Activated CD8-positive, alpha-beta T cell treated with anti-CD3 and anti-CD28 coated beads for 36 hours (primary cell): ENCODE measurements around the gene FHL1. TPM values are rescaled to one million over a fixed set of nuclear protein-coding genes. Genes with fewer than 3 reads are reported as not detected.
"Not testable (repeated sequence)": the region's sequence is repeated elsewhere in the genome, so short reads cannot be mapped to it uniquely, and the experiment has no call there.

Experiments used
- ATAC-seq: fragments of 200-7000 bp; cut with Tn5 transposase; one replicate; pipeline ENCODE4 v1.10.0; 2021; ENCODE audit warnings: mild to moderate bottlenecking, moderate library complexity
- CTCF ChIA-PET: fragments of 350-600 bp; sonication (Branson Sonifier 250); formaldehyde crosslinking; loops from one replicate; lab custom pipeline; 2021; ENCODE audit warnings: antibody characterized with exemption; lab: Charles Lee
- POLR2A ChIA-PET: fragments of 350-600 bp; sonication (Branson Sonifier 250); formaldehyde crosslinking; loops from one replicate; lab custom pipeline; 2021; ENCODE audit warnings: antibody characterized with exemption; lab: Charles Lee
- DNase-seq: peaks from one replicate; pipeline ENCODE4 v3.0.0-alpha.2; 2020
- H3K27ac Mint-ChIP-seq: one replicate; pipeline ENCODE4 v1.8.0; 2021; ENCODE audit warnings: mild to moderate bottlenecking, mixed read lengths
- H3K27me3 Mint-ChIP-seq: one replicate; pipeline ENCODE4 v1.8.0; 2021; ENCODE audit warnings: mixed read lengths
- H3K36me3 Mint-ChIP-seq: one replicate; pipeline ENCODE4 v1.8.0; 2021; ENCODE audit warnings: low read depth, mixed read lengths
- H3K4me1 Mint-ChIP-seq: one replicate; pipeline ENCODE4 v1.8.0; 2021; ENCODE audit warnings: low read depth, mixed read lengths
- H3K4me3 Mint-ChIP-seq: one replicate; pipeline ENCODE4 v1.8.0; 2021; ENCODE audit warnings: mild to moderate bottlenecking, moderate library complexity, mixed read lengths
- H3K9me3 Mint-ChIP-seq: one replicate; pipeline ENCODE4 v1.8.0; 2021; ENCODE audit warnings: mixed read lengths
- CTCF ChIP-seq: fragments of 200-600 bp; IDR thresholded peaks from one replicate; pipeline ENCODE4 v1.8.0; 2022; ENCODE audit warnings: antibody characterized with exemption, mild to moderate bottlenecking
- intact Hi-C: fragments of 100-400 bp; cut with micrococcal nuclease; formaldehyde crosslinking; loops from one replicate; pipeline ENCODE4 v1.10.0; 2022
- total RNA-seq, 2 experiments: library from RNA; stranded (reverse); gene quantifications; one replicate each; pipeline ENCODE4 v1.2.3, GENCODE V29; 2021

Gene FHL1
- 10 to 100 TPM; 17.9 to 18.4 TPM for total RNA-seq

GRCh38 chrX:136147315-136147901 is at the start of gene FHL1:
Gene FHL1 (plus strand): TSS chrX:136147533.
- peak within 1 kb of the TSS; percentile 80 for H3K27ac Mint-ChIP-seq
- peaks cover 27% of the 10 kb centered on the region for H3K4me1 Mint-ChIP-seq
- POLR2A ChIA-PET = no interaction called here
- peak; percentile 55 for DNase-seq
- ATAC-seq = peak; percentile 65
- H3K4me3 Mint-ChIP-seq = peak within 1 kb of the TSS; percentile 77
- no peaks in the 10 kb centered on the region for H3K36me3 Mint-ChIP-seq
- peaks cover 4% of the 10 kb centered on the region for H3K27me3 Mint-ChIP-seq
- no peak for TF ChIP-seq CTCF
- intact Hi-C loops = no loop called here
- CTCF ChIA-PET = interaction anchor here (3.5 kb wide), 1 partner anchor 119 kb away, joined by 12 read pairs; no protein-coding TSS in a partner anchor
- H3K9me3 Mint-ChIP-seq = peaks cover 1% of the 10 kb centered on the region

- Mint-ChIP-seq H3K4me3 (no peak overlapping the region), H3K27me3 (no peaks in the 10 kb centered on the region), H3K36me3 (no peaks in the 10 kb centered on the region), H3K9me3 (no peaks in the 10 kb centered on the region), H3K4me1 (no peaks in the 10 kb centered on the region), H3K27ac (no peak overlapping the region)
- intact Hi-C loops = no loop called here
- no peak for DNase-seq
- ChIA-PET CTCF (no interaction called here), POLR2A (no interaction called here)
- no peak for TF ChIP-seq CTCF
- ATAC-seq = no peak
Measured at GRCh38 chrX:136097871-136098805, 49.2 kb upstream of the FHL1 start.

GRCh38 chrX:136104936-136105335 is 42.4 kb upstream of the FHL1 start:
- ChIA-PET POLR2A (no interaction called here), CTCF (interaction anchor here (1.8 kb wide), 1 partner anchor 77 kb away, joined by 4 read pairs; no protein-coding TSS in a partner anchor)
- Mint-ChIP-seq H3K4me3 (no peak overlapping the region), H3K27ac (no peak overlapping the region), H3K36me3 (no peaks in the 10 kb centered on the region), H3K4me1 (no peaks in the 10 kb centered on the region), H3K9me3 (no peaks in the 10 kb centered on the region), H3K27me3 (no peaks in the 10 kb centered on the region)
- intact Hi-C loops = no loop called here
- no peak for DNase-seq
- no peak for ATAC-seq
- TF ChIP-seq CTCF = no peak

DNA sequence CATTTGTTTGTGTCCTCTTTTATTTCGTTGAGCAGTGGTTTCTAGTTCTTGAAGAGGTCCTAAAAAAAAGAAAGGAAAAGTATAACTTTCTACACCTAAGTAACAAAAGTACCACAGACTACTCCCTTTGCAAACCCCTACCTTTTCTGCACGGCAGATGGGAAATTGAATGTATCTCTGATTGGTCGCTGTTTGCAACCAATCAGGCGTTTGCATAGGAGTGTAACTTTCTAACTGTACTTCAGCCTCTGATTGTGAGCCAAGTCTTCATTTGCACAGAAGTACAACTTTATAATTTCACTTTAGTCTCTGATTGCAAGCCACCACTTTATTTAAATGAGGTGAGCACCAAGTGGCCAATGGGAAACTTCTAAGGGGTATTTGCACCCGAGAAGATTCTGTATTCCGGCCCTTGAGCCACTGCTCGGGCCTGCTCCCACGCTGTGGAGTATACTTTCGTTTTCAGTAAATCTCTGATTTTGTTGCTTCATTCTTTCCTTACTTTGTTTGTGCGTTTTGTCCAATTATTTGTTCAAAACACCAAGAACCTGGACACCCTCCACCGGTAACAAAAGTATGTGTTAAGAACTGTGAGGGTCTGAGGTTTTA is 40.3 kb upstream of the FHL1 start:
- Mint-ChIP-seq H3K27ac (no peak overlapping the region), H3K4me1 (no peaks in the 10 kb centered on the region), H3K9me3 (no peaks in the 10 kb centered on the region), H3K4me3 (no peak overlapping the region), H3K36me3 (no peaks in the 10 kb centered on the region), H3K27me3 (no peaks in the 10 kb centered on the region)
- TF ChIP-seq CTCF = no peak
- CTCF ChIA-PET = no interaction called here
- POLR2A ChIA-PET = no interaction called here
- DNase-seq = no peak
- ATAC-seq = no peak
- intact Hi-C loops = no loop called here

- H3K9me3 Mint-ChIP-seq, H3K36me3 Mint-ChIP-seq, intact Hi-C loops, ATAC-seq, H3K27ac Mint-ChIP-seq, DNase-seq, H3K4me3 Mint-ChIP-seq, H3K4me1 Mint-ChIP-seq, H3K27me3 Mint-ChIP-seq, POLR2A ChIA-PET: not testable (repeated sequence)
- CTCF ChIA-PET = interaction anchor here (1.3 kb wide), 1 partner anchor 54 kb away, joined by 3 read pairs; no protein-coding TSS in a partner anchor
Measured at GRCh38 chrX:136108905-136109304, 38.4 kb upstream of the FHL1 start.
